ENCODE measurements around the gene HLA-DRA.
"Not testable (repeated sequence)": the region's sequence is repeated elsewhere in the genome, so short reads cannot be mapped to it uniquely, and the experiment has no call there.

GRCh38 chr6:32467743-32468503, 28.2 kb downstream of the HLA-DRA start:
- TF ChIP-seq CTCF (conservative IDR thresholded peaks at IDR 0.05 in 1 of 2, IDR thresholded peaks at IDR 0.05 in 1 of 2; ENCODE audit: extremely low read depth in 1 of 2, insufficient read depth in 1 of 2, low read depth in 1 of 2, low read length in 2 of 2); EZH2 (IDR thresholded peaks at IDR 0.05; ENCODE audit: borderline replicate concordance, low read length): not testable (repeated sequence)
